Measurements from ENCODE around the gene CUL1. TPM values are rescaled to one million over a fixed set of nuclear protein-coding genes. Genes with fewer than 3 reads are reported as not detected.

The CUL1 gene
- total and polyA plus RNA-seq, 2 donors (not counting 3 experiments of a cell fraction or from before 2014, with no cell fraction given): 25.7 to 50.2 TPM

GRCh38 chr7:148729984-148730733 is 31.5 kb downstream of the CUL1 start:
- FAIRE-seq (no peak), DNase-seq (ENCODE audit: low read depth, low spot score) (no peak)
- peaks cover 6% of the 10 kb centered on the region for H4K20me1 ChIP-seq (replicated peaks; ENCODE audit: control insufficient read depth, extremely low read depth, insufficient read depth, low read length)
- H3K9ac ChIP-seq (replicated peaks; ENCODE audit: extremely low read depth, insufficient read depth, low read length): no peak overlapping the region
- H3K4me3 ChIP-seq (replicated peaks in 1 of 3; ENCODE audit: insufficient read depth in 1 of 3, low read depth in 1 of 3, low read length in 3 of 3): no peak overlapping the region
- intact Hi-C loops (cut with micrococcal nuclease) (no loop called here), dilution Hi-C loops (cut with MboI; ENCODE audit: extremely low pct_ligation_motif_present, low sequenced_read_pairs) (no loop called here)
- no peaks in the 10 kb centered on the region for H3K27me3 ChIP-seq (ENCODE audit: control insufficient read depth in 2 of 2, insufficient read depth in 2 of 2, low read length in 2 of 2)
- no peak overlapping the region for H3K27ac ChIP-seq (ENCODE audit: insufficient read depth, low read depth, low read length)
- no TSS peak for BruUV-seq (replicated peaks)
- ChIA-PET POLR2A (no interaction called here), CTCF (interaction anchor here (1.1 to 1.4 kb wide), 3 partner anchors 9 to 16 kb away, joined by 3 to 6 read pairs (median 4); no protein-coding TSS in a partner anchor)
- peaks cover 87% of the 10 kb centered on the region for H3K79me2 ChIP-seq (ENCODE audit: control insufficient read depth, insufficient read depth, low read length)
- TF ChIP-seq JUN (IDR thresholded peaks at IDR 0.05; ENCODE audit: borderline replicate concordance, insufficient read depth, insufficient read length, low read depth) (no peak), POLR2A (IDR thresholded peaks at IDR 0.05; ENCODE audit: low read depth, low read length) (no peak), MYC (IDR thresholded peaks at IDR 0.05; ENCODE audit: low read depth, low read length) (no peak), GATA2 (IDR thresholded peaks at IDR 0.05; ENCODE audit: insufficient read depth, insufficient read length, low read depth, low read length) (no peak), CTCF (IDR thresholded peaks at IDR 0.05; ENCODE audit: extremely low read depth in 1 of 2, insufficient read depth in 1 of 2, low read depth in 1 of 2, low read length in 2 of 2) (no peak)
- H3K36me3 ChIP-seq (ENCODE audit: control insufficient read depth in 2 of 2, extremely low read depth in 1 of 2, insufficient read depth in 2 of 2, low read length in 2 of 2): peaks cover 4 to 11% of the 10 kb centered on the region in 2 experiments
- no peak overlapping the region for H3K4me2 ChIP-seq (ENCODE audit: insufficient read depth, low read length)
- H3K9me3 ChIP-seq (replicated peaks; ENCODE audit: control insufficient read depth, insufficient read depth, low read length): no peaks in the 10 kb centered on the region
- H2AFZ ChIP-seq (ENCODE audit: low read depth, low read length): no peak overlapping the region
- H3K9me1 ChIP-seq (replicated peaks; ENCODE audit: control insufficient read depth, extremely low read depth, insufficient read depth, low read length): no peaks in the 10 kb centered on the region
- no peaks in the 10 kb centered on the region for H3K4me1 ChIP-seq (ENCODE audit: control insufficient read depth, extremely low read depth, insufficient read depth, low read length)
